Cardiac fibroblast (primary cell): Measurements from ENCODE around the gene DNAJC21.
"Not testable (repeated sequence)": the region's sequence is repeated elsewhere in the genome, so short reads cannot be mapped to it uniquely, and the experiment has no call there.

Experiments used
- DNase-seq, 2 donors: peaks; one replicate each; pipeline versions ENCODE4 v3.0.0 to v3.0.0-alpha.2; 2010; ENCODE audit warnings: low read depth in 2 of 2
- H3K4me3 ChIP-seq, 2 donors: replicated peaks in 1 of 2; 1 replicate in 1 of 2; 2 replicates in 1 of 2; pipeline ENCODE4 v1.5.1; 2011; ENCODE audit warnings: low read depth in 2 of 2, low read length in 2 of 2, mild to moderate bottlenecking in 2 of 2, moderate library complexity in 1 of 2
- TF ChIP-seq, protein P1 (sequence below): IDR thresholded peaks from one replicate; pipeline ENCODE4 v1.5.1; 2011; ENCODE audit warnings: low read depth, mild to moderate bottlenecking, low read length, inconsistent platforms

DNAJC21 gene

GRCh38 chr5:34916518-34916917 lies 12.8 kb upstream of the DNAJC21 start:
- TF ChIP-seq, protein P1, sequence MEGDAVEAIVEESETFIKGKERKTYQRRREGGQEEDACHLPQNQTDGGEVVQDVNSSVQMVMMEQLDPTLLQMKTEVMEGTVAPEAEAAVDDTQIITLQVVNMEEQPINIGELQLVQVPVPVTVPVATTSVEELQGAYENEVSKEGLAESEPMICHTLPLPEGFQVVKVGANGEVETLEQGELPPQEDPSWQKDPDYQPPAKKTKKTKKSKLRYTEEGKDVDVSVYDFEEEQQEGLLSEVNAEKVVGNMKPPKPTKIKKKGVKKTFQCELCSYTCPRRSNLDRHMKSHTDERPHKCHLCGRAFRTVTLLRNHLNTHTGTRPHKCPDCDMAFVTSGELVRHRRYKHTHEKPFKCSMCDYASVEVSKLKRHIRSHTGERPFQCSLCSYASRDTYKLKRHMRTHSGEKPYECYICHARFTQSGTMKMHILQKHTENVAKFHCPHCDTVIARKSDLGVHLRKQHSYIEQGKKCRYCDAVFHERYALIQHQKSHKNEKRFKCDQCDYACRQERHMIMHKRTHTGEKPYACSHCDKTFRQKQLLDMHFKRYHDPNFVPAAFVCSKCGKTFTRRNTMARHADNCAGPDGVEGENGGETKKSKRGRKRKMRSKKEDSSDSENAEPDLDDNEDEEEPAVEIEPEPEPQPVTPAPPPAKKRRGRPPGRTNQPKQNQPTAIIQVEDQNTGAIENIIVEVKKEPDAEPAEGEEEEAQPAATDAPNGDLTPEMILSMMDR: no peak

DNA sequence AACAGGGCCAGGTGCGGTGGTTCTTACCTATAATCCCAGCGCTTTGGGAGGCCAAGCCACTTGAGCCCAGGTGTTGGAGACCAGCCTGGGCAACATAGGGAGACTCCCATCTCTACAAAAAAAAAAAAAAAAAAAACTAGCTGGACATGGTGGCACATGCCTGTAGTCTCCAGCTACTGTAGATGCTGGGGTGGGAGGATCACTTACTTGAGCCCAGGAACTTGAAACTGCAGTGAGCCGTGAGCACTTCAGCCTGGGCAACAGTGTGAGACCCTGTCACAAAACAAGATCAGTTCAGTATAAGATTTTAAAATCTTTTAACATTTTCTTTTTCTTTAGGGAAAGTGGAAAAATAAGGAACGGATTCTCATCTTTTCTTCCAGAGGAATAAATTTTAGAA lies 11.3 kb upstream of the DNAJC21 start:
- H3K4me3 ChIP-seq: no peak overlapping the region
- DNase-seq: no peak
- TF ChIP-seq, protein P1: no peak

More at GRCh38 chr5:34916518-34916917, 12.8 kb upstream of the DNAJC21 start:
- peak overlapping the region; percentile 99 to 100 for H3K4me3 ChIP-seq
- DNase-seq: no peak

DNA sequence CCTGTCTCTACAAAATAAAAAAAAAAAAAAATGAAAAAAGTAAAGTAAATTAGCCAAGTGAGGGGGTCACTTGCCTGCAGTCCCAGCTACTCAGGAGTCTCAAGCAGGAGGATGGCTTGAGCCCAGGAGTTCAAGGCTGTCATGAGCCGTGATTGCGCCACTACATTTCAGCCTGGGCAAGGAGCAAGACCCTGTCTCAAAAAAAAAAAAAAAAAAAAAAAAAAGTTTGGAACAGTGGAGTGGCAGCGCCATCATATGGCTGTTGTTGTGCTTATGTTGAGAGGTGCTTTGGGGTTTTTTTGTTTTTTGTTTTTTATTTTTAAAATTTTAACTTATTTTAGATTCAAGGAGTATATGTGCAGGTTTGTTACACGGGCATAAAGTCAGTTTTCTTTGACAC lies 10.3 kb upstream of the DNAJC21 start:
- TF ChIP-seq, protein P1: no peak
- peak in 1 of 2 donors; percentile 9 for DNase-seq
- no peak overlapping the region for H3K4me3 ChIP-seq

- not testable (repeated sequence) for H3K4me3 ChIP-seq, DNase-seq
Measured at GRCh38 chr5:34923256-34923655, 6.1 kb upstream of the DNAJC21 start.

DNA sequence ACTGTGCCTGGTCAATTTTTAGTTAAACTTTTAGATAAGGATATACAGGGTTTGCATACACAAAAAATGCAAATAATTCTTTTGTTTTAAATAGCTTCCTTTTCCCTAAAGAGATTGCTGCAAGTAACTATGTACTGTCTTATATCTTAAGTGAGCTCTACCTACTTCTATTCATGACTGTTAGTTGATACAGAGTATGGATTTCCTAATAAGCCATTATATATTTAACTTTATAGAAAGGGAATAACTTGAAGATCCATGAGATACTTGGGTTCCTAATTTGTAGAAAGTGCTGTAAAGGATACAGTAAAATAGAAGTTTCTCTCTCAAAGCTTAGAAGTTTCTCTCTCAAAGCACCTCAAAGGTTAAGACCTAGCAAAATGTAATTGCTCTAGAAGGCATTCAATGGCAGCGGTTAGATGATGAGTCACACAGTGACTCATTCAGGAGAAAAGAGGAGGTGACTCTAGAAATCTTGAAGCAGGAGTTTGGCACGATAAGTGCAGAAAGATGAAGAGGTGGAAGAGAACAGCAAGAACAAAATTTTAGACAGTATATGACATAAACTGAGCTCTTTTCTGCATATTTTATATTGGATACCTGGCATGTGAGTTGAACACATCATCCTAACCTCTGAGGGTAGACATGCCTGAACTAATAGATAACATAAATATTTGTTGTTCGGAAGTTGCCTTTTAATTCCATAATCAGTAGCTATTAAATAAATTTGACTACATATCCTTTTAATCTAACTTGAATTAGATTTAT lies 5.5 kb upstream of the DNAJC21 start:
- peak; percentile 76 to 87 for DNase-seq

DNA sequence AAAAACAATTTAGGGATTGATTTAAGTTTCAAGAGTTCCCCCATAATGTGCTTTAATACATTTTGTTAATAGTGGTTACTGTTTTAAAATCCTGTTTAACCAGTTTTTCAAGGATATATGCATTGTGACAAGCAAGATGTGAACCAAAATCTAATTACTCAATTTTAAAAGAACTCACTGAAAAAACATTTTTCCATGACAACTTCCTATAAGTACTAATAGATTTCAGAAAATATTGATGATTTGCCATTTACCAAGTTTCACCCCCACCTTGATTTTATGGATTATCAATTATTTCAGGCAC lies 4.9 kb upstream of the DNAJC21 start:
- no peak for DNase-seq
- TF ChIP-seq, protein P1: no peak
- no peak overlapping the region for H3K4me3 ChIP-seq

More for the DNA sequence above, 5.5 kb upstream of the DNAJC21 start:
- H3K4me3 ChIP-seq: no peak overlapping the region
- TF ChIP-seq, protein P1: no peak

DNA sequence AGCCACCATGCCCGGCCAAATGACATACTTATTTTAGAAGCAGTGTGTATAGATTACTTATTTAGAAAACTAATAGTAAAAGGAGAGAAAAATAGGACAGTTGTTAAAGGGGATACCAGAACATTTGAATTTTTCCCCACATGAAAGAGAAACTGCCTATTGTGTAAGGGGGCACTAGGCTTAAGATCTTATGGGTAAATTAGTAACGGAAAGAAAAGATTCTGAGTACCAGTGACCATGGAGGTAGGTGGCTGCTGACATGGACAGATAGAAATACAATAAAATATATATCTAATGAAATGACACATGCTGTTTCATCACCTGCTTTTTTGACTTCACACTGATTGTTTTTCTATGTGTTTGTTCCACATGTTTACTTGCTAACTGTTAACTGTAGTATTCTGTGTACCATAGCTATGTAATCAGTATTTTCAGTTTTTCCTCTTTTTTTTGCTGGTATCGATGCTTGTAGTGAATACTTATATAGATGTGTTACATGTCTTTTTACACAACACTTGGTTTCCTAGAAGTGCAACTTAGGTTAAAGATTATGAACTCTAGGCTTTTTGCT lies 3.0 kb upstream of the DNAJC21 start:
- DNase-seq: no peak
- no peak overlapping the region for H3K4me3 ChIP-seq
- TF ChIP-seq, protein P1: no peak
